NCI-H345 treated with DMSO at 0.1 percent for 48 hours (cell line): Measurements from ENCODE around the gene VPS9D1.
"Not testable (repeated sequence)": the region's sequence is repeated elsewhere in the genome, so short reads cannot be mapped to it uniquely, and the experiment has no call there.

Source experiments
- DNase-seq: peaks from one replicate; lab custom pipeline; 2025; ENCODE audit not compliant: unreplicated experiment; lab: John Stamatoyannopoulos, UW

The VPS9D1 gene

DNA sequence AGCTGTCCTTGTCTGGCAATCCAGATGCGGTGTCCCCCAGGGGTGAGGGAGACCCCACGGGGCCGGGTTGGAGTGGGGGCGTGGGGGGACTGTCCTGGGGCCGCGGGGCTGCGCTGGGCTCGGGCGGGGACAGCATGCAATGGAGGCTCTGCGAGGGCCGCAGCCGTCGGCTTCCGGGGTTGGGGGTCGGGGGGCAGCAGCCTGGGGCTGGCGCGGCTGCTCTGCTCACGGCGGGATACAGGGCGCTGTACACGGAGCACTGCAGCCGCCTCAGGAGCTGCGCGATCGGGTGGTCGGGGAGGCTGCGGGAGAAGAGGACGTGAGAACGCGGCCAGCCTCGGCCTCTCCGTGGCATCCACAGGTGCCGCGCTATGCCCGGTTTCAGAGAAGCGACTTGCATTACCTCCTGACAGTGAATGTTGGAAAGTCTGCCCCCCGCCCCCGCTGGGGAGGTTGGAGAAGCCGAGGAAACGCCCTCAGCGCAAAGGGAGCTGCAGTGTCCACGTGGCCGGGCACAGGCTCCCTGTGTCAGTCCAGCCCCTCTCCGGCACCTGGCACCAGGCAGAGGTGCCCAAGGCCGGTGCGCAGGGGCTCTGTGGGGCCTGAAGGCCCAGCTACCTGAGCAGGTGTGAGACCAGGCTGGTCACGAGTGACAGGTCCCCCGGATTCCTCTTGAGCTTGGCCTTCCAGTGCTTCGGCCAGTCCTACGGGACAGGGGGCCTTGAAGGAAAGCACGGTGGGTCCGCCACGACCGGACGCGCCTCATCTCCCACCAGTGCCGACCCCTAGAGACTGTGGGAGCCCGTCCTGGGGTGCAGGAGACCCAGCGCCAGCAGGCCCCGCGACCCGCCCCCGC, 9.8 kb downstream of the VPS9D1 start:
- no peak for DNase-seq

DNA sequence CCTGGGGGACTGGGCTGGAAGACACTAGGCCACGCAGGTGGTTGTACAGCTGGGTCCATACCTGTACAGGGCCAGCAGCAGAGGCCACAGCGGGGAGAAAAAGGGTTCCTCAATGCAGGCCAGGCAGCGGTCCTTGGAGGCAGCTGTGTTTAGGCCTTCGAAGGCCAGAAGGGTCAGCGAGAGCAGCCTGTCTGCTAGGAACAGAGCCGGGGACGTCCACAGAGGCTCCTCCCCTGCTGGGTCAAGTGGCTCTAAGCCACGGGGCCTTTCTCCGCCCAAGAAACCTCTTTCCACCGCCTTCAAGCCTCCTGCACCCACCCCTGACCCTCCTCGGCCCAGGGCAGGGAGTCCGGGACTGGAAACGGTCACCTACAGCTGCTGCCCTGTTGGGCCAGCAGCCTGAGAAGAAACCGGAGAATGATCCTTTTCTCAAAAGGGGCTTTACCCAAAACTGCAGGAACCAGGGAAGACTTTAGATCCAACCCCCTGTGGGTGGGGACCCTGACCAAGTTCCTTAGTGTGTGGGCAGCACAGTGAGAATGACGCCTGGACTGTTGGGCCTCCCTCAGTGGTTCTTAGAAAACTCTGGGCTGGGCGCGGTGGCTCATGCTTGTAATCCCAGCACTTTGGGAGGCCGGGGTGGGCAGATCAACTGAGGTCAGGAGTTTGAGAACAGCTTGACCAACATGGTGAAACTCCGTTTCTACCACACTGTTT, 10.8 kb downstream of the VPS9D1 start:
- no peak for DNase-seq

DNA sequence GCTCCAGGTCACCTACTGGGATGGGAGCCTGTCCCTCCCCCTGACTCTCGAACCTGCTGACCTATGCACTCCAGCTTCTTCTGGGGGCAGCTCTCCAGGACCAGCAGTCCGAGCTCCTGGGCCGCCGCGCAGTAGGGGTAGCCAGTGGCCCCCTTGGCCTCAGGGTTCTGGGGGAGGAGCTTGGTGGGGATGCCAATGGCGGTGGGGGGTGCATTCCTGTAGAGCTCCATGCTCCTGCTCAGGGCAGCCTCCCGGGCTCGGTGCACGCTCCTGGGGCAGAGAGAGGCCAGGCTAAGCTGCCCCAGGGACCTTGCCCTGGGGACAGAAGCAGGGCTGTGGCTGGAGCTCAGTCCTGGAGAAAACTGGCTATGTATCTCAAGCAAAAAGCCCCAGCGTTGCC, 11.5 kb downstream of the VPS9D1 start:
- no peak for DNase-seq

DNA sequence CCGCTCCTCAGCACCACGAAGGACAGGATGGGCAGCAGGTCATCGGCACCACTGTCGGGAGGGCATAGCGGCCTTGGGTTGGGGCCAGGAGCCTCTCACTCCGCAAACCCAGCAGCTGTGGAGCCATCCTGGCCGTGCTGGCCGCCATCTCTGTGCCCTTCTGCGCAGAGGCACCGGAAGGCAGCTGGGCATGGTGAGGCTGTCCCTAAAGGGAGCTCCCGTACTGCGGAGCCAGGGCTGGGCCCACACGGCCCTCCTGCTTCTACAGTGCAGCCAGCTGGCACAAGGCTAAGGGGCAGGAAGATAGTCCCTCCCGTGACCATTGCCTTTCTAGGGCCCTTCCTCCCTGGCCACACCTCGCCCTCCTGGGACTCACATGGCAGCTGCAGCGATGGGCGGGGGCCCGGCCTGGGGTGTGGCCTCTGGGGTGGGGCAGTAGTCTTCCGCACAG, 12.2 kb downstream of the VPS9D1 start:
- no peak for DNase-seq

DNA sequence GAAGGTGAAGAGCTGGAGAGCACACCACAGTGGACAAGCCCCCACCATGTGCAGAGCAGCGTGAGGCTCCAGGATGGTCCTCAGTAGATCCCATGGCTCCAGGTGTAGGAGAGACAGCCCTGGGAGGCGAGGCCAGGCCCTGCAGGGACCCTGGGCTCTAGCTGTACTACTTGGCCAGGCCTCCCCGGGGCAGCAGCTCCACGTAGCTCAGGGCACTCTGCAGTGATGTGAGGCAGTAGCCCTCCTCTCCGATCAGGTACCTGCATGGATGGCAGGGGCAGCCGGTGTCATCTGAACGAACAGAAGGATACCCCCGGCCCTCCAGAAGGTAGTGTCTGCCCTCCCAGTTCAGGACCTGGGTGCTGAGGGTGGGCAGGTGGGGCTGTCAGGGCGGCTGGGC, 13.0 kb downstream of the VPS9D1 start:
- DNase-seq: no peak

DNA sequence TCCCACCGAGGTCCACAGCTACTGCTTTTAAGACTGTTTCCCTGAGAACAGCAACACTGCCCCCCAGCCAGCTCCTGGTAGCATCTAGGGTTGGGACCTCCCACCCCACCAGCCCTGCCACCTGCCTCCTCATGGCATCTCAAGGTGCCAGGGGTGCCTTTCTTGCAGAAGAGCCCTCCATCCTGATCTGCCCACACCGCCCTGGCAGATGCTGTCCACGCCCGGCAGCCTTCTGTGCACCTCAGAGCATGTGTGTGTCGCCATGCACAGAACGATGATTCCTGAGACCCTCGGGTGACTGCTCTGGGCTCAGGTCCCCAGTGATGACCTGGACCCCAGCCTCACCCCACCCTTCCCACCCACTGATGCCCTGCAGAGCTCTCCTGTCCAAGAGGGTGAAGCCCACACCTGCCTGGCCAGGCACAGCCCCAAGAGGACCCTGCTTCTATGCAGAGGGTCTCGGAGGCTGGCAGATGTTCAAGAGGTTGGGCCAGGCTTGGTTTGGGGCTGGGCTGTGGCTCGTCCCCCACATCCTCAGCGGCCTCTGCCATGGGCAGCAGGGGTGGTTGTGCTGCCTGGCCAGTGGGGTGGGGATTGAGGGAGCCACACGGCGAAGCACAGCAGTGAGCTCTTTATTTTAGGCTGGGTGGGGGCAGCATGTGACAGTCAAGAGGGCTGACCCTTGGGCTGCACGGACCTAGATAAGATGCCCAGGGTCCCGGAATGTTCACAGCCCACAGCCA, 14.0 kb downstream of the VPS9D1 start:
- no peak for DNase-seq

DNA sequence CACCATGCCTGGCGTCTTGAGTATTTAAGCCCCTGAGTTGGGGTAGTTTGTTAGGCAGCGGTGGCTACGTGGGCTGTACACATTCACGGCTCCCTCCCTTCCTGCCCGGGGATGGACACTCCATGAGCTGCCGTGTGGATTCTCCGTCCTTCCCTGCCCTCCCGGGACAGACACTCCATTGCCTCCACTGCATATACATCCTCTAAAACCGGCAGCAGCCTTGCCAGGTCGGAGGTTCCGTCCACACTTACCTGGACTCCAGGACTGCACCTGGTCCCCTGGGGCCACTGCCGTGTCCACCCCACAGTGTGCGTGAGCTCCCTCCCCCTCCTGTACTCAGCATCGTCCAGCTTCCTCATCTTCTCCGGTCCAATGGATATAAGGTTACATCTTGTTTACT, 15.7 kb downstream of the VPS9D1 start:
- DNase-seq: no peak

DNA sequence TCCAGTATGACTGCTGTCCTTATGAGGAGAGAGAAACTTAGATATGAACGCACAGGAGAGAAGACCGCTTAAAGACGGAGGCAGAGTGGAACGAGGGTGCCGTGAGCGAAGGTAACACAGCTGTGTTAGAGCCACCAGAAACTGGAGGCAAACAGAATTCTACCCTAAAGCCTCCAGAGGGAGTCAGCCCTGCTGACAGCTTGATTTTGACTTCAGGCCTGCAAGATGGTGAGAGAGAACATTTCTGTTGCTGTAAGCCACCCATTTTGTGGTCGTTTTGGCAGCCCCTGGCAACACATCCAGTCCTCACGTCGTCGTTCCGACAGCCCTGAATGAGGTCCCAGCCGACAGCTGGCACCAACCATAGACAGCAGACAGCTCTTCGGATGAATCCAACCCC, 16.4 kb downstream of the VPS9D1 start:
- no peak for DNase-seq

DNA sequence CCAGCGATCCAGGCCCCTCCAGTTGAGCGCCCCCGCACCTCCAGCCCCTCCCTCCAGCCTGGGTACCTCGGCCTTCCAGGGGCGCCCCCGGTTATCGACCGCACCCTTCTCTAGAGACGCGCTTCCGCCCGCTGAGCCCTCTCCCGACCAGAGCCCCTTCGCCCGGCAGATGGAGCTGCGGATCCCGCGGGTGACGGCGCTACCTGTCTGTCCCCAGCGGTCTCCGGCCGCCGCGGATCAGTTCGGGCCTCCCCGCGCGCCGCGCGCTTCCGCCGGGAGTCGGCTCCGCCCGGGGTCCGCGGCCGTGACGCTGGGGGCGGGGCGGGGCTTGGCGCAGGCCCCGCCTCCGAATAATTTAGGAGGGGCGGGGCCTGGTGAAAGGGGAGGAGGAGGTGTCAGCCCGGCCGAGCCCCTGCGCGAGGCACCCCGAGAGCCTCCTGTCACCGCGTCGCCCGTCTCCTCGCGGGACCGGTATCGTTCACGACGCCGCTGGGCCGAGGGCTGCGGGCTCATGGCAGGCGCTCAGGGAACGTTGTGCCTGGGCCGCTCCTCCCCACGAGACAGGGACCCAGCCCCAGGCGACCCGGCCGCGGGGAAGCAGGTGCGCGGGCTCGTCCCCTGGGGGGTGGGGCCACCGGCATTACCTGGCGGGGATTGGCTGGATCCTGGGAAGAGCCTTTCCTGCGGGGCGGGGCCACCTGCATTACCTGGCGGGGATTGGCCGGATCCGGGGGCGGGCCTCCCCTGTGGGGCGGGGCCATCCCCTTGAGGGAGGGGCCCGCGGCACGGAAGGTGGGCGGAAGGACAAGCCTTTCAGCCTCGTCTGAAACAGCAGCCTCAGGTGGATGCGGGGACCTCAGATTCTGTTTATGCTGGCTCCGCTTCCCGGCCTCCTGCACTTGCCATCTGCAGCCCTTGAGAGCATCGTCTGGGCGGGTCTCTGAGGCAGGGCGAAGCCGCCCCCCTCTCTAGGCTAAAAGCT, 19.0 kb downstream of the VPS9D1 start, which contains the start of gene SPATA2L:
SPATA2L (minus strand) TSS at position 281 of the 982 bp plus-strand sequence. CDS start 473 bp downstream, outside the sequence.
- peak; percentile 82 for DNase-seq

DNA sequence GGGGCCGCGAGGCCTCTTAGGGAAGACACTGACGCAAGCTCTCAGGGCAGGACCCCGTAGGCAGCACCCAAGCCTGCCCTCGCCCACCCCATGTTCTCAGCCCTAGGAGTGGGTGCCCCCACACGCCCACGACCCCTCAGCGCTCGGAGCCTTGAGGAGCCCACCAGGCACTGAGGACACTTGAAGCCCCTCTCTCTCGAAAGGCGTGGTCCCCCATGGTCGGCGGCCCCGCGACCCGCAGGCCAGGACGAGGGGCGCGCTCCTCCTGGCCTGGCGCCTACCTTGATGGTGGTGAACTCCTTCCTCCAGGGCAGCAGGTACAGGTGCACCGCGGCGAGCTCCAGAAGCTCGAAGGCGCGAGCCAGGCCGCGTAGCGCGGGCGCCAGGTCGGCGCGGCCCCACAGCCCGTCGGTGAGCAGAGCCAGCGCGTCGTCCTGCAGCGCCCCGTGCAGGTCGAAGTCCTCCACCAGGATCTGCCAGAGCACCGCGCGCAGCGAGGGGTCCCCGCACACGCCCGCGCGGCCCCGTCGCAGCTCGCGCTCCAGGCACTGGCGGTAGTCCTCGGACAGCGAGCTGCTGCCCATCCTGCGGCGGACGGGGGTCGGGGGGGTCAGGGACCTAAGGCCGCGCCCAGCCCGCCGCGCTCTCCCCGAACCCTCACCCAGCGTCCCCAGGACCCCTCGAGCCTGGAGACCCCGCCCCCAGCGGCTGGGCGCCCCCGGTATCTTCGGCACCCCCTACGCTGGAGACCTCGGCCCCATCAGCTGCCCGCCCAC, 19.9 kb downstream of the VPS9D1 start:
- no peak for DNase-seq

DNA sequence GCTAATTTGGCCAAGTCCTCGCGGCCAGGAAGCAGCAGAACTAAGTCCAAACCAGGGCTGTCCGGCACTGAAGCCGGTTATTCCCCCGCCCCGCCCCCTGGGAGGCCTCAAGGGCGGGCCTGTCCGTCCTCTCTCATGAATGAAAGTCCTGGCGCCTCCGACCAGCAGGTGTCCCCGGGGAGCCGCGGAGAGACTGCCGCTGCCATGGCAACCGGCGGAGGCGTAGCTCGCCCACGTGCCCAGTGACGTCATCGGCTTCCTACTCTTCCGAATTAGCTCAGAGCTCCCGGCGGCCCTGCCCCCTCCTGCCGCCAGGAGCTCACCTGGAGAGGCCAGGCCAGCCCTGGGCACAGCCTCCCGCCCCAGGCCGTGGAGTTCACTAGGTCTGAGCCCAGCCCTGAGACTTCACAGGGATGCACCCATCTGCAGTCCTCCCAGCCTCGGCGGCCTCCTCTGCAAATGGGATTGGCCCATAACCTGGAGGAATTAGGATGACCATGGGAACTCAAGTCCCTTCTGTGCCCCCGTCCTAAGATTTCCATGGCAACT, 20.5 kb downstream of the VPS9D1 start:
- peak; percentile 94 for DNase-seq

DNA sequence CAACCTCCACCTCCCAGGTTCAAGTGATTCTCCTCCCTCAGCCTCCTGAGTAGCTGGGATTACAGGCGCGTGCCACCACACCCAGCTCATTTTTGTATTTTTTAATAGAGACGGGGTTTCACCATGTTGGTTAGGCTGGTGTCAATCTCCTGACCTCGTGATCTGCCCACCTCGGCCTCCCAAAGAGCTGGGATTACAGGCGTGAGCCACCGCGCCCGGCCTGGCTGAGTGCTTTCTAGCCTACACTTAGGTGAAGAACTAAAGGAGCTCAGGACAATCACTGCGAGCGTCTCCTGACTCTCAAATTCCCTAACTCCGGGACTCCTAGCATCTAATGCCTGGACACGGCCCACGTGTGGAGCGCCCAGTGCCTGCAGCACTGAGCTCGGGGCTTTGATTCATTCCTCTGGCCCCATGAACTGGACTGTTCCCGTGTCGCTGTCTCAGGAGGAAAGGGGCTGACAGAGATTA, 21.0 kb downstream of the VPS9D1 start:
- DNase-seq: not testable (repeated sequence)

DNA sequence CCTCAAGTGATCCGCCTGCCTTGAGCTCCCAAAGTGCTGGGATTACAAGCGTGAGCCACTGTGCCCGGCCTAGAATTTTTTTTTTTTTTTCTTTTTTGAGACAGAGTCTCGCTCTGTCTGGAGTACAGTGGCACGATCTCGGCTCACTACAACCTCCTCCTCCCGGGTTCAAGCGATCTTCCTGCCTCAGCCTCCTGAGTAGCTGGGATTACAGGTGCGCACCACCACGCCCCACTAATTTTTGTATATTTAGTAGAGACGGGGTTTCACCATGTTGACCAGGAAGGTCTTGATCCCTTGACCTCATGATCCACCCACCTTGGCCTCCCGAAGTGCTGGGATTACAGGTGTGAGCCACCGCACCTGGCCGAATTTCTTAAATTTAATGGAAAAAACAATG, 22.0 kb downstream of the VPS9D1 start:
- not testable (repeated sequence) for DNase-seq

DNA sequence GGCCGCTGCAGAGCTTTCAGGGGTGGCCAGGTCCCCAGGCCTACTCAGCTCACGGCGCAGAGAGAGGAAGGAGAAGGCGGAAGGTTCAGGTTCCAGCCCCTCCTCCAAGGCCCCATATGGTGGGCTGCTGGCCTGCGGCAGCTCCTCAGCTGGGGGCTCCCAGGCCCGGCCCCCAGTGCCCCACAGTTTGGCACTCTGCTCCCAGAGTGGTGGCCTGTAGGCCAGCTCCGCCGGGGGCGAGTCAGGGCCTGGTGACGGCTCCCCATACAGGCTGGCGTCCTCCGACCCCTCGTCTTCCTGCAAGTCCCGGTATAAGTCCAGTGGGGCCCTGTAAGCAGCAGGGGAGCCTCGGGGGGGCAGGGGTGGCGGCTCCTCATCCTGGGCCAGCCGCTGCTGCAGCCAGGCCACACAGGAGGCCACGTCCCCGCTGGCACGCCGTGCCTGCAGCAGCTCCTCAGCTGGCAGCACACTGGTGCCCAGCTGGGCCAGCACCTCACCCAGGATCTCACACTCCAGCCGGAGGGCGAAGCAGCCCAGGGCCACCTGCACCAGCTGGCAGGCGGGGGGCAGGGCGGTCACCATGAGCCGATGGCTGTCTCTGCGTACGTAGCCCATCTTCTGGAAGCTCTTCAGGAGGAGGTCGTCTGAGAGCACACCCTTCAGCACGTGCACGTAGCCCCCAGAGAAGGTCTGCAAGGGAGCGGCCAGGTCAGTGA, 22.9 kb downstream of the VPS9D1 start:
- DNase-seq: peak; percentile 28

DNA sequence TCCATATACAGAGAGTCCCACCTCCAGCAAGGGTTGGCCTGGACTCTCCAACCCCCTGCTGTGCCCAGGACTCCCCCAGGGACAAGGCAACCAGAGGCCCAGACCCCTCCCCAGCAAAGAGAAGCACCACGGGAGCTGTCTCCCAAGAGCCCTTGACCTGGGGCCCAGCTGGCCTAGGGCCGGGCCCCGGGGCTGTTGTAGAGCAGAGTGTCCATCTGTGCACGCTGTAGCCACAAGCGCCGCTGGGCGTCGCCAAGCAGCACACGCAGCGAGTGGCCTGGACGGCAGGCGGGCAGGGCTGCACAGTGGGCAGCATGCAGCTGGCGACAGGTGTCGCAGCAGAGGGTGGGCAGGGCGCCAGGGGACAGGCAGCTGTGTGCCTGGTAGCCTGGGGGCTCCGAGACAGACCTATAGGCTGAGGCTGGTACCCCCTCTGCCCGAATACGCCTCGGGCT, 23.5 kb downstream of the VPS9D1 start:
- peak; percentile 28 for DNase-seq

DNA sequence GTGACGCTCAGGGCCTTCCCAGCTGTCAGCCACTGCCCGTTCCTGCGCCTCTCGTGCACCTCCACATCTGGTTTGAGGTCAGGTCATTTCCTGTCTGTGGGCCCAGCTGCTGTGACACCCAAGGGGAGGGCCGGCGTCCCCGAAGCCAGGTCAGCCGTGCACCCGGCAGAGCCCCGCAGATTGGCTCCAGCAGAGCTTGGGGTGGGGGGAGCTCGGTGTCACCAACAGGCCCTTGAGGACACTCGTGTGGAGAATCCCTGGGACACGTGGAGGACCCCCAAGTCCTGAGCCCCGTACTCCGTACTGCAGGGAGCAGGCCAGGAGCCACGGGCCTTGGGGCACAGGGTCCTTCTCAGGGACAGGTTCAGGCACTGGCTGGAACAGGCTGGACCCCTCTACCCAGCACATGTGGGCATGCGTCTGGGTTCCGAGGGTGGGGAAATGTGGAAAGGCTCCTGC, 24.0 kb downstream of the VPS9D1 start:
- no peak for DNase-seq

DNA sequence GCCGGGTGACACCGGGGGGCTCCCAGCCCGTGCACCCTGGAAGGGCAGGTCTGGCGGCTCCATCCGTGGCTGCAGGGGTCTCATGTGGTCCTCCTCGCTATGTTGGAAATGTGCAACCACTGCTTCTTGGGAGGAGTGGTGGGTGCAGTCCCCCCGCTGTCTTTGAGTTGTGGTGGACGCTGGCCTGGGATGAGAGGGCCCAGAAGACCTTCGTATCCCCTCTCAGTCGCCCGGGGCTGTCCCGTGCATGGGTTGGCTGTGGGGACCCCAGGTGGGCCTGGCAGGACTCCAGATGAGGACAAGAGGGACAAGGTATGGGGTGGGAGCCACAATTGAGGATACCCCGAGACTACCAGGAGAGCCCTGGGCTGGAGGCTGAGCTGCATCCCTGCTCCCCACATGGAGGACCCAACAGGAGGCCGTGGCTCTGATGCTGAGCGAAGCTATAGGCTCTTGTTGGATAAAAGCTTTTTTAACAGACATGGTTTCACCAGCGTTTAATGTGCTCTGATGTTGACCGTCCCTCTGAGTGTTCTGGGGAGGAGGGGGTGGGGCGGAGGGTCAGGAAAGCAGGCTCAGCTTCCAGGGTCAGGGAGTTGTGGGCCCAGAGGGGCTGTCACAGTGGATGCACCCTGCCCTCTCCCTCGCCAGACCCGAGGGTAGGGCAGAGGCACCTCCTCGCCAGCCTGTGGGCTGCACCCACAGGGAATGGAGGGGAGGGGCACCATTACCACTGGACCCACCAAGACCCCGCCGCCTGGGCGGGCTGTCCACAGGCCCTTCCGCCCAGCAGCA, 24.6 kb downstream of the VPS9D1 start:
- no peak for DNase-seq
